ENCODE data around the gene CREB1. TPM values are rescaled to one million over a fixed set of nuclear protein-coding genes. Genes with fewer than 3 reads are reported as not detected.

Gene CREB1
- total and polyA plus RNA-seq, 9 of the 15 experiments (the other 6 are each of a cell fraction or from before 2014, with no cell fraction given): 8.9 to 51.3 (median 19.5) TPM

GRCh38 chr2:207490441-207490840, 39.3 kb upstream of the CREB1 start (continued):
- TF ChIP-seq STAG1 (CRISPR knock-in tag; IDR thresholded peaks at IDR 0.05; ENCODE audit: borderline replicate concordance): no peak
- no peak for TF ChIP-seq FOXK2 (conservative IDR thresholded peaks at IDR 0.05 in 1 of 2, IDR thresholded peaks at IDR 0.05 in 1 of 2; ENCODE audit: low read depth in 2 of 2)
- no peak for TF ChIP-seq ZNF644 (tag; IDR thresholded peaks at IDR 0.05; ENCODE audit: low read depth)
- no peak for TF ChIP-seq RREB1 (CRISPR knock-in tag; IDR thresholded peaks at IDR 0.05)
- TF ChIP-seq, protein P1, sequence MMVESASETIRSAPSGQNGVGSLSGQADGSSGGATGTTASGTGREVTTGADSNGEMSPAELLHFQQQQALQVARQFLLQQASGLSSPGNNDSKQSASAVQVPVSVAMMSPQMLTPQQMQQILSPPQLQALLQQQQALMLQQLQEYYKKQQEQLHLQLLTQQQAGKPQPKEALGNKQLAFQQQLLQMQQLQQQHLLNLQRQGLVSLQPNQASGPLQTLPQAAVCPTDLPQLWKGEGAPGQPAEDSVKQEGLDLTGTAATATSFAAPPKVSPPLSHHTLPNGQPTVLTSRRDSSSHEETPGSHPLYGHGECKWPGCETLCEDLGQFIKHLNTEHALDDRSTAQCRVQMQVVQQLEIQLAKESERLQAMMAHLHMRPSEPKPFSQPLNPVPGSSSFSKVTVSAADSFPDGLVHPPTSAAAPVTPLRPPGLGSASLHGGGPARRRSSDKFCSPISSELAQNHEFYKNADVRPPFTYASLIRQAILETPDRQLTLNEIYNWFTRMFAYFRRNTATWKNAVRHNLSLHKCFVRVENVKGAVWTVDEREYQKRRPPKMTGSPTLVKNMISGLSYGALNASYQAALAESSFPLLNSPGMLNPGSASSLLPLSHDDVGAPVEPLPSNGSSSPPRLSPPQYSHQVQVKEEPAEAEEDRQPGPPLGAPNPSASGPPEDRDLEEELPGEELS (CRISPR knock-in tag; IDR thresholded peaks at IDR 0.05; ENCODE audit: borderline replicate concordance): no peak

All from K562 (cell line).